Neural progenitor cell (in vitro differentiated cells): Measurements from ENCODE around the gene SLC39A3.

Experiments
- CTCF ChIP-seq: fragments of 200-600 bp; sonication (generic); IDR thresholded peaks from 2 replicates; pipeline ENCODE4 v1.5.1; 2017; ENCODE audit warnings: antibody characterized with exemption, mild to moderate bottlenecking
- EZH2 ChIP-seq: fragments of 200-600 bp; sonication (generic); IDR thresholded peaks from 2 replicates; pipeline ENCODE4 v1.6.1; 2017; ENCODE audit warnings: antibody characterized with exemption, mild to moderate bottlenecking, moderate library complexity

- TF ChIP-seq CTCF (no peak), EZH2 (no peak)
Observed at GRCh38 chr19:2683430-2684003, 56.3 kb downstream of the SLC39A3 start.
